NB4 (cell line): ENCODE data around the gene CADPS.

Experiments
- CTCF ChIP-seq: IDR thresholded peaks from one replicate; pipeline ENCODE4 v1.5.1; 2012; ENCODE audit warnings: low read depth, low read length
- POLR2A ChIP-seq: IDR thresholded peaks from 2 replicates; pipeline ENCODE4 v1.6.1; 2011; ENCODE audit warnings: mild to moderate bottlenecking; ENCODE audit not compliant: insufficient read length; ENCODE audit errors: extremely low read depth

GRCh38 chr3:62371720-62372591 lies 503.3 kb downstream of the CADPS start:
- TF ChIP-seq CTCF (no peak), POLR2A (no peak)
